HG02763 (cell line): ENCODE measurements around the gene KLRC4.
A peak's percentile ranks its signal among the peaks of the same experiment; 100 is the strongest.
"Not testable (repeated sequence)": the region's sequence is repeated elsewhere in the genome, so short reads cannot be mapped to it uniquely, and the experiment has no call there.

ENCODE experiments used
- ATAC-seq: cut with Tn5 transposase; IDR thresholded peaks from one replicate; pipeline ENCODE4 v1.9.1; 2021; ENCODE audit warnings: mild to moderate bottlenecking, moderate library complexity; ENCODE audit not compliant: unreplicated experiment

KLRC4 gene

GRCh38 chr12:10368206-10369171 lies 41.1 kb downstream of the KLRC4 start:
- no peak for ATAC-seq

- not testable (repeated sequence) for ATAC-seq
Observed at GRCh38 chr12:10367714-10368113, 41.8 kb downstream of the KLRC4 start.

GRCh38 chr12:10366875-10367274 lies 42.7 kb downstream of the KLRC4 start:
- ATAC-seq: no peak

GRCh38 chr12:10365696-10366405 lies 43.7 kb downstream of the KLRC4 start:
- no peak for ATAC-seq

- ATAC-seq: peak; percentile 40
Observed at GRCh38 chr12:10364815-10365622, 44.5 kb downstream of the KLRC4 start.

GRCh38 chr12:10363914-10364814 lies 45.4 kb downstream of the KLRC4 start:
- peak; percentile 78 for ATAC-seq

GRCh38 chr12:10363658-10363913 lies 46.0 kb downstream of the KLRC4 start:
- ATAC-seq: no peak

- ATAC-seq: no peak
Observed at GRCh38 chr12:10362828-10363657, 46.5 kb downstream of the KLRC4 start.

GRCh38 chr12:10362325-10362724 lies 47.2 kb downstream of the KLRC4 start:
- ATAC-seq: no peak

GRCh38 chr12:10361622-10362021 lies 47.9 kb downstream of the KLRC4 start:
- no peak for ATAC-seq

GRCh38 chr12:10361084-10361483 lies 48.5 kb downstream of the KLRC4 start:
- no peak for ATAC-seq

- ATAC-seq: no peak
Observed at GRCh38 chr12:10358969-10359368, 50.6 kb downstream of the KLRC4 start.

- ATAC-seq: no peak
Observed at GRCh38 chr12:10358131-10358530, 51.4 kb downstream of the KLRC4 start.
